ENCODE results near the gene CHST11. TPM values are rescaled to one million over a fixed set of nuclear protein-coding genes. Genes with fewer than 3 reads are reported as not detected.

CHST11 gene
- total RNA-seq, 1 donor from 2014 or later: 46.2 TPM

- Histone ChIP-seq H3K36me3 (no peaks in the 10 kb centered on the region), H3K4me1 (no peaks in the 10 kb centered on the region), H3K27ac (no peak overlapping the region), H3K27me3 (ENCODE audit: low read depth) (no peaks in the 10 kb centered on the region), H3K9me3 (no peaks in the 10 kb centered on the region), H3K4me3 (no peak overlapping the region)
- intact Hi-C loops (cut with DNase I): no loop called here
- TF ChIP-seq, protein P1, sequence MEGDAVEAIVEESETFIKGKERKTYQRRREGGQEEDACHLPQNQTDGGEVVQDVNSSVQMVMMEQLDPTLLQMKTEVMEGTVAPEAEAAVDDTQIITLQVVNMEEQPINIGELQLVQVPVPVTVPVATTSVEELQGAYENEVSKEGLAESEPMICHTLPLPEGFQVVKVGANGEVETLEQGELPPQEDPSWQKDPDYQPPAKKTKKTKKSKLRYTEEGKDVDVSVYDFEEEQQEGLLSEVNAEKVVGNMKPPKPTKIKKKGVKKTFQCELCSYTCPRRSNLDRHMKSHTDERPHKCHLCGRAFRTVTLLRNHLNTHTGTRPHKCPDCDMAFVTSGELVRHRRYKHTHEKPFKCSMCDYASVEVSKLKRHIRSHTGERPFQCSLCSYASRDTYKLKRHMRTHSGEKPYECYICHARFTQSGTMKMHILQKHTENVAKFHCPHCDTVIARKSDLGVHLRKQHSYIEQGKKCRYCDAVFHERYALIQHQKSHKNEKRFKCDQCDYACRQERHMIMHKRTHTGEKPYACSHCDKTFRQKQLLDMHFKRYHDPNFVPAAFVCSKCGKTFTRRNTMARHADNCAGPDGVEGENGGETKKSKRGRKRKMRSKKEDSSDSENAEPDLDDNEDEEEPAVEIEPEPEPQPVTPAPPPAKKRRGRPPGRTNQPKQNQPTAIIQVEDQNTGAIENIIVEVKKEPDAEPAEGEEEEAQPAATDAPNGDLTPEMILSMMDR (IDR thresholded peaks at IDR 0.05): no peak
- ATAC-seq (peak; percentile 43 to 69), DNase-seq (no peak)
Measured at GRCh38 chr12:104423273-104423672, 33.5 kb upstream of the CHST11 start.

DNA sequence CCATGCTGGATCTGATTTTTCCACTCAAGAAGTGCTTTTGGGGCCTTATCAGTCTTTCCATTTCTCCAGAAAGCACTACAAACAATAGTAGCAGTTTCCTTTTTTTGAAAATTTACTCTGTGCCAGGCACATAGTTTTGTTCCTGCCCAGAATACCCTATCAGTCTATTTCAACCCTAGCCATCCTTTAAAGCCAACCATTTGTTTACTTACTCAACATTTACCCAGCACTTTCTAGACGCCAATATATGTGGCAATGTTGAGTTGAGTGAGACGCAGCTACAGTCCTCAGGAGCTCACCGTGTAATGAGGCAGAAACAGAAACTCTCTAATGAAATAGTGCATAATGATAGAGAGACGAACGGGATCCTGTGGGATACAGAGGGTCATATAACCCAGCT lies 32.9 kb upstream of the CHST11 start:
- DNase-seq (no peak), ATAC-seq (peak; percentile 81 to 93)
- intact Hi-C loops (cut with DNase I): no loop called here
- H3K27ac ChIP-seq: no peak overlapping the region
- no peaks in the 10 kb centered on the region for H3K9me3 ChIP-seq
- TF ChIP-seq, protein P1 (IDR thresholded peaks at IDR 0.05): no peak
- H3K4me3 ChIP-seq: no peak overlapping the region
- H3K36me3 ChIP-seq: no peaks in the 10 kb centered on the region
- no peaks in the 10 kb centered on the region for H3K27me3 ChIP-seq (ENCODE audit: low read depth)
- no peaks in the 10 kb centered on the region for H3K4me1 ChIP-seq

DNA sequence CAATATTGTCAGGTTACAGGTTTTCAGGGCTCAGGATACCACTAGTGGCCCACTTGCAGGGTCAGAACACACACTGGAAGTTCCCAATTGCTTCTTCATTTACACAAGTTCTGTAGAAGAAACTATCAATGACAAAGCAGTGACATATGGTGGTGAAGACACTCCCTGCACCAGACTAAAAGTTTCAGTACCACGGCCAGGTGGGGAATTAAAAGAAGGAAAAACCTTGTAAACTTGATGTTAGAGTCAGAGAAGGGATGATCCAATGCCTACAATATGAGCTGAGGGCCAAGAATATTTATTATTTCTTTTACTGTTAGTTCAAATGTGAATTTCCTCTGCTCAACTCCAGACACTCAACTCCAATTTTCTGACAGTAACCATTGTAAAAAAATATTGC lies 31.8 kb upstream of the CHST11 start:
- no peaks in the 10 kb centered on the region for H3K36me3 ChIP-seq
- DNase-seq (no peak), ATAC-seq (no peak)
- TF ChIP-seq, protein P1 (IDR thresholded peaks at IDR 0.05): no peak
- H3K4me3 ChIP-seq: no peak overlapping the region
- H3K9me3 ChIP-seq: no peaks in the 10 kb centered on the region
- H3K27me3 ChIP-seq (ENCODE audit: low read depth): no peaks in the 10 kb centered on the region
- H3K4me1 ChIP-seq: no peaks in the 10 kb centered on the region
- intact Hi-C loops (cut with DNase I): no loop called here
- H3K27ac ChIP-seq: no peak overlapping the region

DNA sequence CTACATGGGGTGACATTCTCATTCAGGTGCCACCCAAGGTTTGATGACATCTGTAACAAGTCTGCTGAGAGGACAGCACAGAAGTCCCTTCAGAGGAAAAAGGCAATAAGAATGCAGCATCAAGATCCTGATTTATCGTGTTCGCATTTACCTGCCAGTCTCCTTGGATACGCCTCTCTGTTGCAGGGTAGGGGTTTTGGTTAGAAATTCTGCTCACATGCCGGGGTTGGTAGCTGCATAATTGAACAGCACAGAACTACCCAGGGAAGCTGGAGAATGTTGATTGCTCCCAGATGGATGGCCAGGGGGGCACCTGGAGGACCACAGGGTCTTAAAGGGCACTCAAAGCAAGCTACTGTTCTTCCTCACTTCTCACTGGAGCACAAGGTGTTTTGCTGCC lies 31.1 kb upstream of the CHST11 start:
- no peak for ATAC-seq
- no peak for DNase-seq
- Histone ChIP-seq H3K4me1 (no peaks in the 10 kb centered on the region), H3K4me3 (no peak overlapping the region), H3K27me3 (ENCODE audit: low read depth) (no peaks in the 10 kb centered on the region), H3K36me3 (no peaks in the 10 kb centered on the region), H3K9me3 (no peaks in the 10 kb centered on the region), H3K27ac (no peak overlapping the region)
- intact Hi-C loops (cut with DNase I): no loop called here
- TF ChIP-seq, protein P1 (IDR thresholded peaks at IDR 0.05): no peak

- no peaks in the 10 kb centered on the region for H3K4me1 ChIP-seq
- no peaks in the 10 kb centered on the region for H3K36me3 ChIP-seq
- TF ChIP-seq, protein P1 (IDR thresholded peaks at IDR 0.05): no peak
- no peak overlapping the region for H3K27ac ChIP-seq
- H3K4me3 ChIP-seq: no peak overlapping the region
- ATAC-seq: no peak
- intact Hi-C loops (cut with DNase I): no loop called here
- H3K9me3 ChIP-seq: no peaks in the 10 kb centered on the region
- no peaks in the 10 kb centered on the region for H3K27me3 ChIP-seq (ENCODE audit: low read depth)
- DNase-seq: no peak
Measured at GRCh38 chr12:104426926-104427546, 29.7 kb upstream of the CHST11 start.

All from lower lobe of right lung (tissue), 2 donors.